NB4 (cell line): ENCODE measurements around the gene HSPA1L.

ENCODE experiments used
- CTCF ChIP-seq: IDR thresholded peaks from one replicate; pipeline ENCODE4 v1.5.1; 2012; ENCODE audit warnings: low read depth, low read length
- POLR2A ChIP-seq: IDR thresholded peaks from 2 replicates; pipeline ENCODE4 v1.6.1; 2011; ENCODE audit warnings: mild to moderate bottlenecking; ENCODE audit not compliant: insufficient read length; ENCODE audit errors: extremely low read depth
- TF ChIP-seq, protein P1 (sequence below): IDR thresholded peaks from 2 replicates; pipeline ENCODE4 v1.6.1; 2011; ENCODE audit warnings: low read depth, low read length

- no peak for TF ChIP-seq CTCF
- TF ChIP-seq POLR2A = no peak
- TF ChIP-seq, protein P1, sequence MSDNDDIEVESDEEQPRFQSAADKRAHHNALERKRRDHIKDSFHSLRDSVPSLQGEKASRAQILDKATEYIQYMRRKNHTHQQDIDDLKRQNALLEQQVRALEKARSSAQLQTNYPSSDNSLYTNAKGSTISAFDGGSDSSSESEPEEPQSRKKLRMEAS = no peak
Observed at GRCh38 chr6:31794866-31795615, 20.0 kb downstream of the HSPA1L start.
